Midbrain (tissue), 1 donor: ENCODE data around the gene DLEC1.

ENCODE experiments used
- DNase-seq: peaks from one replicate; lab custom pipeline; 2025; lab: John Stamatoyannopoulos, UW

The DLEC1 gene

GRCh38 chr3:38039101-38039898 is at the start of gene DLEC1:
TSS of gene DLEC1 (plus strand) at chr3:38039208. CDS start at chr3:38039226, 18 bp downstream.
- DNase-seq = no peak

- no peak for DNase-seq
These were observed 49.1 kb upstream of the DLEC1 start for GRCh38 chr3:37989821-37990480.

GRCh38 chr3:37990527-37990926 is 48.5 kb upstream of the DLEC1 start, which contains the start of gene VILL:
TSS of gene VILL (plus strand) at chr3:37990786. CDS start at chr3:37993673, 2,887 bp downstream.
- no peak for DNase-seq

GRCh38 chr3:37991109-37991508 is 47.9 kb upstream of the DLEC1 start:
- DNase-seq = no peak

- no peak for DNase-seq
These were observed 47.2 kb upstream of the DLEC1 start for GRCh38 chr3:37991823-37992222.

- no peak for DNase-seq
These were observed 46.5 kb upstream of the DLEC1 start for GRCh38 chr3:37992271-37993066.

- DNase-seq = no peak
These were observed 45.9 kb upstream of the DLEC1 start for GRCh38 chr3:37993067-37993455.

- DNase-seq = no peak
These were observed 45.6 kb upstream of the DLEC1 start for GRCh38 chr3:37993460-37993819.

GRCh38 chr3:37993820-37994638 is 45.0 kb upstream of the DLEC1 start:
- DNase-seq = peak; percentile 30

- no peak for DNase-seq
These were observed 44.4 kb upstream of the DLEC1 start for GRCh38 chr3:37994639-37994972.

GRCh38 chr3:37995652-37996641 is 43.1 kb upstream of the DLEC1 start:
- no peak for DNase-seq

GRCh38 chr3:37996785-37997301 is 42.2 kb upstream of the DLEC1 start:
- peak; percentile 34 for DNase-seq

GRCh38 chr3:37997342-37997741 is 41.7 kb upstream of the DLEC1 start:
- no peak for DNase-seq

- no peak for DNase-seq
These were observed 41.1 kb upstream of the DLEC1 start for GRCh38 chr3:37997791-37998370.

- no peak for DNase-seq
These were observed 39.2 kb upstream of the DLEC1 start for GRCh38 chr3:37999836-38000235.

- no peak for DNase-seq
These were observed 38.6 kb upstream of the DLEC1 start for GRCh38 chr3:38000242-38000916.

- peak; percentile 39 for DNase-seq
These were observed 38.0 kb upstream of the DLEC1 start for GRCh38 chr3:38000965-38001455.

- DNase-seq = no peak
These were observed 37.4 kb upstream of the DLEC1 start for GRCh38 chr3:38001456-38002081.
